Peyer's patch (tissue), 4 donors: ENCODE measurements around the gene PDGFD. TPM values are rescaled to one million over a fixed set of nuclear protein-coding genes. Genes with fewer than 3 reads are reported as not detected.

ENCODE experiments used
- DNase-seq, 3 donors: peaks; one replicate each; pipeline ENCODE4 v3.0.0-alpha.2; 2017 to 2019
- H3K27ac ChIP-seq, 4 donors: fragments of 200-600 bp; sonication (generic); one replicate each; pipeline ENCODE4 v1.5.1; 2016 to 2019
- H3K27me3 ChIP-seq, 2 donors: fragments of 200-600 bp; sonication (generic); one replicate each; pipeline ENCODE4 v1.5.1; 2019
- H3K36me3 ChIP-seq, 3 donors: fragments of 200-600 bp; sonication (generic); one replicate each; pipeline ENCODE4 v1.5.1; 2016 to 2019
- H3K4me1 ChIP-seq, 4 donors: fragments of 200-600 bp; sonication (generic); one replicate each; pipeline ENCODE4 v1.5.1; 2016 to 2019
- H3K4me3 ChIP-seq, 4 donors: fragments of 200-600 bp; sonication (generic); 1 replicate in 3 of 4; 2 replicates in 1 of 4; pipeline ENCODE4 v1.5.1; 2016 to 2019; ENCODE audit warnings: mild to moderate bottlenecking in 1 of 4
- H3K9me3 ChIP-seq, 4 donors: fragments of 200-600 bp; sonication (generic); one replicate each; pipeline ENCODE4 v1.5.1; 2016 to 2019; ENCODE audit warnings: mild to moderate bottlenecking in 1 of 4
- CTCF ChIP-seq, 6 experiments: fragments of 450-650 bp in 4 of 6; fragments of 200-600 bp in 2 of 6; sonication (generic) in 1 of 6; IDR thresholded peaks; one replicate each; pipeline ENCODE4 v1.5.1; 2017 to 2019; ENCODE audit warnings: antibody characterized with exemption in 6 of 6, mild to moderate bottlenecking in 3 of 6, moderate library complexity in 1 of 6
- POLR2A ChIP-seq, 2 donors: fragments of 450-650 bp; IDR thresholded peaks; one replicate each; pipeline ENCODE4 v1.5.1; 2017; ENCODE audit warnings: antibody characterized with exemption in 2 of 2, mild to moderate bottlenecking in 2 of 2, moderate library complexity in 2 of 2
- total RNA-seq, 4 donors: library from RNA; depleted of rRNA; stranded (reverse); fragments of >200 nt; gene quantifications; one replicate each; pipeline ENCODE4 v1.1.0, GENCODE V29; 2016

Gene PDGFD
- total RNA-seq, 4 donors from 2014 or later = 0.83 to 1.9 (median 1.7) TPM

- Histone ChIP-seq H3K27ac (no peak overlapping the region), H3K27me3 (no peaks in the 10 kb centered on the region), H3K4me3 (no peak overlapping the region), H3K36me3 (no peaks in the 10 kb centered on the region), H3K9me3 (no peaks in the 10 kb centered on the region), H3K4me1 (no peaks in the 10 kb centered on the region)
- TF ChIP-seq CTCF (IDR thresholded peaks at IDR 0.05) = no peak
- TF ChIP-seq POLR2A (IDR thresholded peaks at IDR 0.05) = no peak
- DNase-seq = no peak
Measured at GRCh38 chr11:103987629-103988594, 176.0 kb downstream of the PDGFD start.

- no peak for DNase-seq
- H3K36me3 ChIP-seq = no peaks in the 10 kb centered on the region
- H3K9me3 ChIP-seq = no peaks in the 10 kb centered on the region
- no peak overlapping the region for H3K27ac ChIP-seq
- TF ChIP-seq CTCF (IDR thresholded peaks at IDR 0.05) = no peak
- TF ChIP-seq POLR2A (IDR thresholded peaks at IDR 0.05) = no peak
- no peaks in the 10 kb centered on the region for H3K27me3 ChIP-seq
- H3K4me1 ChIP-seq = no peaks in the 10 kb centered on the region
- no peak overlapping the region for H3K4me3 ChIP-seq
Measured at GRCh38 chr11:103985041-103985440, 178.9 kb downstream of the PDGFD start.

GRCh38 chr11:103980108-103980507 is 183.8 kb downstream of the PDGFD start:
- H3K36me3 ChIP-seq = no peaks in the 10 kb centered on the region
- no peaks in the 10 kb centered on the region for H3K27me3 ChIP-seq
- DNase-seq = no peak
- no peak overlapping the region for H3K27ac ChIP-seq
- H3K4me1 ChIP-seq = no peaks in the 10 kb centered on the region
- no peak overlapping the region for H3K4me3 ChIP-seq
- H3K9me3 ChIP-seq = no peaks in the 10 kb centered on the region
- TF ChIP-seq CTCF (IDR thresholded peaks at IDR 0.05) (no peak), POLR2A (IDR thresholded peaks at IDR 0.05) (no peak)

GRCh38 chr11:103978616-103979595 is 185.0 kb downstream of the PDGFD start:
- TF ChIP-seq POLR2A (IDR thresholded peaks at IDR 0.05) = no peak
- TF ChIP-seq CTCF (IDR thresholded peaks at IDR 0.05) = no peak
- Histone ChIP-seq H3K4me3 (no peak overlapping the region), H3K9me3 (no peaks in the 10 kb centered on the region)

GRCh38 chr11:103972013-103972412 is 191.9 kb downstream of the PDGFD start:
- H3K27ac ChIP-seq = no peak overlapping the region
- no peaks in the 10 kb centered on the region for H3K4me1 ChIP-seq
- no peak for TF ChIP-seq POLR2A (IDR thresholded peaks at IDR 0.05)
- no peak for TF ChIP-seq CTCF (IDR thresholded peaks at IDR 0.05)
- no peak overlapping the region for H3K4me3 ChIP-seq
- no peaks in the 10 kb centered on the region for H3K36me3 ChIP-seq
- no peaks in the 10 kb centered on the region for H3K27me3 ChIP-seq
- no peaks in the 10 kb centered on the region for H3K9me3 ChIP-seq
- no peak for DNase-seq

More at GRCh38 chr11:103978616-103979595, 185.0 kb downstream of the PDGFD start:
- no peak for DNase-seq
- no peaks in the 10 kb centered on the region for H3K27me3 ChIP-seq
- H3K4me1 ChIP-seq = no peaks in the 10 kb centered on the region
- no peaks in the 10 kb centered on the region for H3K36me3 ChIP-seq
- no peak overlapping the region for H3K27ac ChIP-seq
